Hepatocyte (in vitro differentiated cells): Measurements from ENCODE around the gene LUZP4.

ENCODE experiments used
- EZH2 ChIP-seq: fragments of 200-600 bp; sonication (generic); IDR thresholded peaks from 2 replicates; pipeline ENCODE4 v1.6.1; 2016; ENCODE audit warnings: antibody characterized with exemption, mild to moderate bottlenecking, borderline replicate concordance
- EZH2phosphoT487 ChIP-seq: fragments of 200-600 bp; sonication (generic); IDR thresholded peaks from one replicate; pipeline ENCODE4 v1.6.1; 2018; ENCODE audit warnings: antibody characterized with exemption, mild to moderate bottlenecking, low read depth, moderate library complexity; ENCODE audit not compliant: unreplicated experiment, severe bottlenecking
- TF ChIP-seq, protein P1 (sequence below): fragments of 200-600 bp; sonication (generic); IDR thresholded peaks from 2 replicates; pipeline ENCODE4 v1.5.1; 2016; ENCODE audit warnings: antibody characterized with exemption, mild to moderate bottlenecking; ENCODE audit not compliant: poor library complexity

GRCh38 chrX:115311139-115311538 lies 21.6 kb downstream of the LUZP4 start:
- TF ChIP-seq, protein P1, sequence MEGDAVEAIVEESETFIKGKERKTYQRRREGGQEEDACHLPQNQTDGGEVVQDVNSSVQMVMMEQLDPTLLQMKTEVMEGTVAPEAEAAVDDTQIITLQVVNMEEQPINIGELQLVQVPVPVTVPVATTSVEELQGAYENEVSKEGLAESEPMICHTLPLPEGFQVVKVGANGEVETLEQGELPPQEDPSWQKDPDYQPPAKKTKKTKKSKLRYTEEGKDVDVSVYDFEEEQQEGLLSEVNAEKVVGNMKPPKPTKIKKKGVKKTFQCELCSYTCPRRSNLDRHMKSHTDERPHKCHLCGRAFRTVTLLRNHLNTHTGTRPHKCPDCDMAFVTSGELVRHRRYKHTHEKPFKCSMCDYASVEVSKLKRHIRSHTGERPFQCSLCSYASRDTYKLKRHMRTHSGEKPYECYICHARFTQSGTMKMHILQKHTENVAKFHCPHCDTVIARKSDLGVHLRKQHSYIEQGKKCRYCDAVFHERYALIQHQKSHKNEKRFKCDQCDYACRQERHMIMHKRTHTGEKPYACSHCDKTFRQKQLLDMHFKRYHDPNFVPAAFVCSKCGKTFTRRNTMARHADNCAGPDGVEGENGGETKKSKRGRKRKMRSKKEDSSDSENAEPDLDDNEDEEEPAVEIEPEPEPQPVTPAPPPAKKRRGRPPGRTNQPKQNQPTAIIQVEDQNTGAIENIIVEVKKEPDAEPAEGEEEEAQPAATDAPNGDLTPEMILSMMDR = no peak
- TF ChIP-seq EZH2 (no peak), EZH2phosphoT487 (no peak)
